ENCODE measurements around the gene SLC10A3. TPM values are rescaled to one million over a fixed set of nuclear protein-coding genes. Genes with fewer than 3 reads are reported as not detected.

Gene SLC10A3
- total and polyA plus RNA-seq, 2 donors (not counting 1 experiment from before 2014, with no cell fraction given), result 17.9 to 36.9 TPM

DNA sequence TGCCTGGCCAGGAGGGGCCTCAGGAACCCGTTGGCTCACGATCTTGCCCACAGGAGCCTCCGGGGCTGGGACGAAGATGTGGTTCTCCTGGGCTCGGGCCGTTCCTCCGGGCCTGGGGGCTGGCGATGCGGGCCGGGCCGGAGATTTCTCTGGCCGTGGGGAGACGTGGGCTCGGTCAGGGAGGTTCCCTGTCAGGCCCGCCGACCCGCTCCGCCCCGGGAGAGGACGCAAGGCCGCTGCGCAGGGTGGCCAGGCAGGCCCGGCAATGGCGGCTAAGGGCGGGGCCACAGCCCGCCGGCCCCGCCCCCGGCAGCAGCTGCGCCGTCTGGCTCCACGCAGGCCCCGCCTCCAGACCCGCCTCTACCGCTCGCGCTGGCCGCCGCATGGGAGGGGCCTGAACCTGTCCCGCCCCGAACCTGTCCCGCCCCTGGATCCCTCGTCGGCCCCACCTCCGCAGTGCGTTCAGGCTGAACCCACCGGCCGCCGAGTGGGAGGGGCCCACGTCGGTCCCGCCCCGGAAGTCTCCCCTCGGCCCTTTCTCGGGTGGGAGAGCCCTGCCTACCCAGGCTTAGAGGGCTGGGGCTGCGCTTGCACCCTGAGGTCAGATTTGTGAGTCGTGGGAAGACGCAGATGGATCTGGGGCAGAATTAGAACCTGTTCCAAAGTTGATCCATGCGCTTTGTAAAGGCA, 25.7 kb upstream of the SLC10A3 start, which contains the start of gene FAM3A:
TSS of gene FAM3A (minus strand) at position 267 of the 690 bp plus-strand sequence. CDS start 460 bp downstream, outside the sequence.
- H4K20me1 ChIP-seq (ENCODE audit: control insufficient read depth, insufficient read depth, low read length, poor library complexity, severe bottlenecking), result no peaks in the 10 kb centered on the region
- DNase-seq (peak; percentile 89), ATAC-seq (ENCODE audit: low read depth) (peak; percentile 97)
- H3K27ac ChIP-seq (ENCODE audit: low read length in 2 of 2), result peak within 1 kb of the TSS; percentile 71 to 73
- Mint-ChIP-seq H3K4me1 (peaks cover 18% of the 10 kb centered on the region), H3K27ac (peak within 1 kb of the TSS; percentile 94), H3K27me3 (no peaks in the 10 kb centered on the region), H3K4me3 (peak within 1 kb of the TSS; percentile 89), H3K9me3 (ENCODE audit: insufficient read depth) (no peaks in the 10 kb centered on the region)
- H3K9me3 ChIP-seq (ENCODE audit: control extremely low read depth in 1 of 3, control insufficient read depth in 2 of 3, insufficient read depth in 1 of 3, low read length in 2 of 3), result no peaks in the 10 kb centered on the region
- H3K4me3 ChIP-seq (ENCODE audit: control extremely low read depth in 1 of 5, extremely low read depth in 1 of 5, insufficient read depth in 1 of 5, low read depth in 2 of 5, low read length in 4 of 5), result peak within 1 kb of the TSS; percentile 36 to 75 (median 67)
- no peak for TF ChIP-seq EZH2 (IDR thresholded peaks at IDR 0.05; ENCODE audit: borderline replicate concordance, insufficient read depth, low read depth, low read length, poor library complexity, severe bottlenecking)
- TF ChIP-seq, protein P1, sequence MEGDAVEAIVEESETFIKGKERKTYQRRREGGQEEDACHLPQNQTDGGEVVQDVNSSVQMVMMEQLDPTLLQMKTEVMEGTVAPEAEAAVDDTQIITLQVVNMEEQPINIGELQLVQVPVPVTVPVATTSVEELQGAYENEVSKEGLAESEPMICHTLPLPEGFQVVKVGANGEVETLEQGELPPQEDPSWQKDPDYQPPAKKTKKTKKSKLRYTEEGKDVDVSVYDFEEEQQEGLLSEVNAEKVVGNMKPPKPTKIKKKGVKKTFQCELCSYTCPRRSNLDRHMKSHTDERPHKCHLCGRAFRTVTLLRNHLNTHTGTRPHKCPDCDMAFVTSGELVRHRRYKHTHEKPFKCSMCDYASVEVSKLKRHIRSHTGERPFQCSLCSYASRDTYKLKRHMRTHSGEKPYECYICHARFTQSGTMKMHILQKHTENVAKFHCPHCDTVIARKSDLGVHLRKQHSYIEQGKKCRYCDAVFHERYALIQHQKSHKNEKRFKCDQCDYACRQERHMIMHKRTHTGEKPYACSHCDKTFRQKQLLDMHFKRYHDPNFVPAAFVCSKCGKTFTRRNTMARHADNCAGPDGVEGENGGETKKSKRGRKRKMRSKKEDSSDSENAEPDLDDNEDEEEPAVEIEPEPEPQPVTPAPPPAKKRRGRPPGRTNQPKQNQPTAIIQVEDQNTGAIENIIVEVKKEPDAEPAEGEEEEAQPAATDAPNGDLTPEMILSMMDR (IDR thresholded peaks at IDR 0.05), result no peak
- intact Hi-C loops (cut with micrococcal nuclease), result loop anchor here (1.0 to 5.0 kb wide), 5 partner anchors 26 to 144 kb away; partner anchors contain the start of genes FLNA, LAGE3, PLXNA3 and RPL10
- H3K4me2 ChIP-seq (replicated peaks; ENCODE audit: low read depth, low read length, poor library complexity, severe bottlenecking), result peak within 1 kb of the TSS; percentile 80
- peaks cover 4 to 22% of the 10 kb centered on the region in 2 donors for H3K4me1 ChIP-seq (ENCODE audit: control insufficient read depth in 2 of 2, insufficient read depth in 2 of 2, low read length in 2 of 2)
- no peaks in the 10 kb centered on the region for H3K27me3 ChIP-seq (replicated peaks in 1 of 4; ENCODE audit: control extremely low read depth in 1 of 4, control insufficient read depth in 3 of 4, insufficient read depth in 4 of 4, low read length in 3 of 4)
- peaks cover 0 to 2% of the 10 kb centered on the region in 2 experiments for H3K36me3 ChIP-seq (replicated peaks in 1 of 2; ENCODE audit: control extremely low read depth in 1 of 2, control insufficient read depth in 1 of 2, extremely low read depth in 1 of 2, insufficient read depth in 2 of 2, low read length in 1 of 2)
- POLR2A ChIA-PET, result interaction anchor here (0.5 to 2.5 kb wide), 6 partner anchors 9 to 118 kb away, joined by 3 to 13 read pairs (median 6); partner anchors contain the start of genes RPL10, SLC10A3 and UBL4A
- H3K79me2 ChIP-seq (ENCODE audit: control insufficient read depth, insufficient read depth, low read length), result peaks cover 6% of the 10 kb centered on the region
- CTCF ChIA-PET, result interaction anchor here (1.3 to 1.7 kb wide), 4 partner anchors 11 to 118 kb away, joined by 3 to 9 read pairs (median 6); partner anchors contain the start of genes RPL10 and SLC10A3
- H2AFZ ChIP-seq (ENCODE audit: insufficient read depth, low read depth, low read length, poor library complexity, severe bottlenecking), result peak within 1 kb of the TSS; percentile 69
- H3K9ac ChIP-seq (ENCODE audit: low read length), result peak within 1 kb of the TSS; percentile 68
- under 1% methylated on average over 56 of the region's 59 CpGs for WGBS (ENCODE audit: insufficient coverage)

Data from B cell (primary cell).